H9 (cell line): ENCODE results near the gene NRXN3. TPM values are rescaled to one million over a fixed set of nuclear protein-coding genes. Genes with fewer than 3 reads are reported as not detected.

ENCODE experiments used
- DNase-seq: peaks from one replicate; pipeline ENCODE4 v3.0.0-alpha.2; 2017
- H2AFZ ChIP-seq: one replicate; pipeline ENCODE4 v1.6.1; 2013; ENCODE audit warnings: mild to moderate bottlenecking, low read length, control low read depth, moderate library complexity
- H2AK5ac ChIP-seq: 2 replicates; pipeline ENCODE4 v1.6.1; 2013; ENCODE audit warnings: low read length, control low read depth, mixed read lengths; ENCODE audit not compliant: insufficient read length
- H2BK120ac ChIP-seq: one replicate; pipeline ENCODE4 v1.6.1; 2013; ENCODE audit warnings: low read depth, mild to moderate bottlenecking, low read length, control low read depth, inconsistent platforms; ENCODE audit not compliant: poor library complexity, severe bottlenecking
- H2BK12ac ChIP-seq: 2 replicates; pipeline ENCODE4 v1.6.1; 2013; ENCODE audit warnings: low read length, control low read depth, mixed read lengths, low read depth; ENCODE audit not compliant: insufficient read length
- H2BK15ac ChIP-seq: 2 replicates; pipeline ENCODE4 v1.6.1; 2013; ENCODE audit warnings: low read depth, low read length, control low read depth
- H2BK20ac ChIP-seq: one replicate; pipeline ENCODE4 v1.6.1; 2013; ENCODE audit warnings: low read depth, mild to moderate bottlenecking, low read length, control low read depth, inconsistent platforms; ENCODE audit not compliant: poor library complexity, severe bottlenecking
- H2BK5ac ChIP-seq: 2 replicates; pipeline ENCODE4 v1.6.1; 2013; ENCODE audit warnings: low read length, control low read depth, mixed read lengths; ENCODE audit not compliant: insufficient read length
- H3K14ac ChIP-seq: 2 replicates; pipeline ENCODE4 v1.6.1; 2013; ENCODE audit warnings: low read length, control low read depth; ENCODE audit not compliant: insufficient read depth
- H3K18ac ChIP-seq: 2 replicates; pipeline ENCODE4 v1.6.1; 2013; ENCODE audit warnings: low read depth, mild to moderate bottlenecking, mixed read lengths, low read length, control low read depth; ENCODE audit not compliant: insufficient read length
- H3K23ac ChIP-seq: 2 replicates; pipeline ENCODE4 v1.6.1; 2013; ENCODE audit warnings: low read length, control low read depth, mixed read lengths, low read depth; ENCODE audit not compliant: insufficient read length
- H3K23me2 ChIP-seq: 2 replicates; pipeline ENCODE4 v1.6.1; 2013; ENCODE audit warnings: low read depth, mild to moderate bottlenecking, mixed read lengths, low read length, control low read depth; ENCODE audit not compliant: insufficient read length, poor library complexity, severe bottlenecking
- H3K27ac ChIP-seq: 2 replicates; pipeline ENCODE4 v1.5.1; 2013; ENCODE audit warnings: low read length, control low read depth, mixed read lengths, low read depth; ENCODE audit not compliant: insufficient read length
- H3K27me3 ChIP-seq: 2 replicates; pipeline ENCODE4 v1.6.1; 2013; ENCODE audit warnings: low read length, control low read depth, inconsistent platforms; ENCODE audit not compliant: insufficient read depth
- H3K4ac ChIP-seq: 2 replicates; pipeline ENCODE4 v1.6.1; 2013; ENCODE audit warnings: low read depth, mild to moderate bottlenecking, control low read depth, inconsistent platforms, low read length, moderate library complexity
- H3K4me1 ChIP-seq: 2 replicates; pipeline ENCODE4 v1.6.1; 2013; ENCODE audit warnings: low read length, control low read depth, inconsistent platforms; ENCODE audit not compliant: insufficient read depth
- H3K4me2 ChIP-seq: 2 replicates; pipeline ENCODE4 v1.6.1; 2013; ENCODE audit warnings: low read length, control low read depth, mixed read lengths; ENCODE audit not compliant: insufficient read length, insufficient read depth
- H3K56ac ChIP-seq: 2 replicates; pipeline ENCODE4 v1.6.1; 2013; ENCODE audit warnings: low read depth, mild to moderate bottlenecking, mixed read lengths, low read length, control low read depth; ENCODE audit not compliant: insufficient read length
- H3K79me1 ChIP-seq: 2 replicates; pipeline ENCODE4 v1.6.1; 2013; ENCODE audit warnings: low read depth, mild to moderate bottlenecking, moderate library complexity, low read length, control low read depth, inconsistent platforms; ENCODE audit not compliant: insufficient read depth, poor library complexity, severe bottlenecking
- H3K79me2 ChIP-seq: 2 replicates; pipeline ENCODE4 v1.6.1; 2013; ENCODE audit warnings: low read length, control low read depth, inconsistent platforms; ENCODE audit not compliant: insufficient read depth
- H3K9ac ChIP-seq: 2 replicates; pipeline ENCODE4 v1.6.1; 2013; ENCODE audit warnings: low read length, control low read depth, mixed read lengths; ENCODE audit not compliant: insufficient read length; ENCODE audit errors: extremely low read depth
- H3K9me3 ChIP-seq: one replicate; pipeline ENCODE4 v1.6.1; 2013; ENCODE audit warnings: low read depth, low read length, inconsistent platforms; ENCODE audit not compliant: control insufficient read depth
- H3T11ph ChIP-seq: one replicate; pipeline ENCODE4 v1.6.1; 2013; ENCODE audit warnings: mild to moderate bottlenecking, low read length, control low read depth, inconsistent platforms
- H4K20me1 ChIP-seq: one replicate; pipeline ENCODE4 v1.6.1; 2013; ENCODE audit not compliant: control insufficient read depth, insufficient read length, insufficient read depth
- H4K5ac ChIP-seq: 2 replicates; pipeline ENCODE4 v1.6.1; 2013; ENCODE audit warnings: low read depth, mild to moderate bottlenecking, mixed read lengths, low read length, control low read depth; ENCODE audit not compliant: insufficient read length
- H4K8ac ChIP-seq: replicated peaks from 2 replicates; pipeline ENCODE4 v1.6.1; 2013; ENCODE audit warnings: low read length, control low read depth, mixed read lengths, low read depth; ENCODE audit not compliant: insufficient read length
- H4K91ac ChIP-seq: 2 replicates; pipeline ENCODE4 v1.6.1; 2013; ENCODE audit warnings: low read depth, mild to moderate bottlenecking, moderate library complexity, mixed read lengths, low read length, control low read depth; ENCODE audit not compliant: insufficient read length
- H3K27ac Mint-ChIP-seq, 3 experiments: 2 replicates in 2 of 3; 3 replicates in 1 of 3; pipeline ENCODE4 v1.8.0; 2020 to 2021; ENCODE audit warnings: mixed read lengths in 3 of 3, mild to moderate bottlenecking in 1 of 3, moderate library complexity in 1 of 3
- H3K27me3 Mint-ChIP-seq: 2 replicates; pipeline ENCODE4 v1.8.0; 2021; ENCODE audit warnings: low read depth, mild to moderate bottlenecking, moderate library complexity, mixed read lengths
- H3K36me3 Mint-ChIP-seq, 3 experiments: 2 replicates in 2 of 3; 3 replicates in 1 of 3; pipeline ENCODE4 v1.8.0; 2020 to 2021; ENCODE audit warnings: low read depth in 3 of 3, mixed read lengths in 3 of 3; ENCODE audit not compliant: insufficient read depth in 1 of 3
- H3K4me1 Mint-ChIP-seq, 2 experiments: 2 replicates each; pipeline ENCODE4 v1.8.0; 2020; ENCODE audit warnings: mixed read lengths in 2 of 2
- H3K4me3 Mint-ChIP-seq, 2 experiments: 2 replicates in 1 of 2; 3 replicates in 1 of 2; pipeline ENCODE4 v1.8.0; 2020 to 2021; ENCODE audit warnings: mild to moderate bottlenecking in 2 of 2, mixed read lengths in 2 of 2, moderate library complexity in 1 of 2
- H3K9me3 Mint-ChIP-seq, 2 experiments: 2 replicates in 1 of 2; 3 replicates in 1 of 2; pipeline ENCODE4 v1.8.0; 2020; ENCODE audit warnings: mild to moderate bottlenecking in 2 of 2, mixed read lengths in 2 of 2, moderate library complexity in 1 of 2
- WGBS: extraction: QIAGEN DNeasy Blood & Tissue Kit; methylation state at CpG from one replicate; pipeline ENCODE4 v1.1.7; 2013; ENCODE audit warnings: missing lambda C conversion rate, low lambda C conversion rate, mixed read lengths; ENCODE audit not compliant: insufficient read length; ENCODE audit errors: extremely low coverage; 5-methylcytosine and 5-hydroxymethylcytosine counted together
- total RNA-seq: library from RNA; stranded (reverse); gene quantifications from 2 replicates; pipeline ENCODE4 v1.2.1, GENCODE V29; 2021
- TF ChIP-seq, protein P1 (sequence below): fragments of 200-600 bp; sonication (generic); conservative IDR thresholded peaks from 3 replicates; pipeline ENCODE4 v1.8.0; 2021; ENCODE audit warnings: antibody characterized with exemption, mild to moderate bottlenecking

Gene NRXN3
- total RNA-seq, 1 experiment from 2014 or later: 1.8 TPM

DNA sequence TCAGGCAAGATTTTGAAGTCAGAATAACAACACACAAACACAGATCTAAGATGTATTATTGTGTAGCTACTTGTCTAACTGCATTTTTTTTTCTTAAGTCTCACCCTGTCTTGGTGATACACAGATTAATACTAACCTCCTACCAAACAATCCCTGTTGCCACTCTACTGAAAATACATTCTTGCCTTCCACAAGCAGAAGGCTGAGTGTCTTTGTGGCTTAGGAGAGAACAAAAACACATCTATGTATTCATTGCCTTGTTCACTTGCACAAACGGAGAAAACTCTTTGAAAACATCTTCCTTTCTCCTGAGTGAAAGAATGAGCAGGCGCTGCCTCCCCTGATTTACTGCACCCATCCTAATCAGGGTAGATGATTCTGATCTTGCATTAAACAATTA is 1398.9 kb downstream of the NRXN3 start:
- H3K9me3 ChIP-seq: no peaks in the 10 kb centered on the region
- no peak overlapping the region for H3K18ac ChIP-seq
- H3K79me1 ChIP-seq: no peaks in the 10 kb centered on the region
- Mint-ChIP-seq H3K27ac (no peak overlapping the region; a peak in 1 of 7 replicates), H3K36me3 (no peaks in the 10 kb centered on the region), H3K9me3 (no peaks in the 10 kb centered on the region), H3K4me3 (no peak overlapping the region), H3K4me1 (peaks cover 17 to 26% of the 10 kb centered on the region in 2 experiments), H3K27me3 (no peaks in the 10 kb centered on the region)
- H3K79me2 ChIP-seq: no peaks in the 10 kb centered on the region
- no peak overlapping the region for H3K27ac ChIP-seq
- no peaks in the 10 kb centered on the region for H4K20me1 ChIP-seq
- H3K4me1 ChIP-seq: no peaks in the 10 kb centered on the region; the same call in 1 of the 2 replicates
- no peak overlapping the region for H3K4me2 ChIP-seq
- H4K5ac ChIP-seq: no peak overlapping the region
- WGBS: no CpG with 5 or more reads among the region's 2 CpGs
- H2BK5ac ChIP-seq: no peak overlapping the region
- H3K27me3 ChIP-seq: no peaks in the 10 kb centered on the region
- H4K8ac ChIP-seq: no peak overlapping the region
- H2AK5ac ChIP-seq: no peak overlapping the region
- no peak overlapping the region for H3K4ac ChIP-seq
- DNase-seq: no peak
- no peak overlapping the region for H2BK15ac ChIP-seq
- no peak overlapping the region for H4K91ac ChIP-seq
- TF ChIP-seq, protein P1, sequence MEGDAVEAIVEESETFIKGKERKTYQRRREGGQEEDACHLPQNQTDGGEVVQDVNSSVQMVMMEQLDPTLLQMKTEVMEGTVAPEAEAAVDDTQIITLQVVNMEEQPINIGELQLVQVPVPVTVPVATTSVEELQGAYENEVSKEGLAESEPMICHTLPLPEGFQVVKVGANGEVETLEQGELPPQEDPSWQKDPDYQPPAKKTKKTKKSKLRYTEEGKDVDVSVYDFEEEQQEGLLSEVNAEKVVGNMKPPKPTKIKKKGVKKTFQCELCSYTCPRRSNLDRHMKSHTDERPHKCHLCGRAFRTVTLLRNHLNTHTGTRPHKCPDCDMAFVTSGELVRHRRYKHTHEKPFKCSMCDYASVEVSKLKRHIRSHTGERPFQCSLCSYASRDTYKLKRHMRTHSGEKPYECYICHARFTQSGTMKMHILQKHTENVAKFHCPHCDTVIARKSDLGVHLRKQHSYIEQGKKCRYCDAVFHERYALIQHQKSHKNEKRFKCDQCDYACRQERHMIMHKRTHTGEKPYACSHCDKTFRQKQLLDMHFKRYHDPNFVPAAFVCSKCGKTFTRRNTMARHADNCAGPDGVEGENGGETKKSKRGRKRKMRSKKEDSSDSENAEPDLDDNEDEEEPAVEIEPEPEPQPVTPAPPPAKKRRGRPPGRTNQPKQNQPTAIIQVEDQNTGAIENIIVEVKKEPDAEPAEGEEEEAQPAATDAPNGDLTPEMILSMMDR: no peak
- no peak overlapping the region for H3K9ac ChIP-seq
- no peak overlapping the region for H3K14ac ChIP-seq
- H3K56ac ChIP-seq: no peak overlapping the region
- no peak overlapping the region for H3T11ph ChIP-seq
- peaks cover 4% of the 10 kb centered on the region for H3K23me2 ChIP-seq
- no peak overlapping the region for H3K23ac ChIP-seq
- no peak overlapping the region for H2BK120ac ChIP-seq
- H2AFZ ChIP-seq: no peak overlapping the region
- no peak overlapping the region for H2BK20ac ChIP-seq
- no peak overlapping the region for H2BK12ac ChIP-seq
